GM19238 (cell line): Measurements from ENCODE around the gene FAM131A.

Experiments
- DNase-seq: peaks from one replicate; pipeline ENCODE4 v3.0.0; 2011; ENCODE audit warnings: low spot score; ENCODE audit not compliant: insufficient read length

Gene FAM131A

DNA sequence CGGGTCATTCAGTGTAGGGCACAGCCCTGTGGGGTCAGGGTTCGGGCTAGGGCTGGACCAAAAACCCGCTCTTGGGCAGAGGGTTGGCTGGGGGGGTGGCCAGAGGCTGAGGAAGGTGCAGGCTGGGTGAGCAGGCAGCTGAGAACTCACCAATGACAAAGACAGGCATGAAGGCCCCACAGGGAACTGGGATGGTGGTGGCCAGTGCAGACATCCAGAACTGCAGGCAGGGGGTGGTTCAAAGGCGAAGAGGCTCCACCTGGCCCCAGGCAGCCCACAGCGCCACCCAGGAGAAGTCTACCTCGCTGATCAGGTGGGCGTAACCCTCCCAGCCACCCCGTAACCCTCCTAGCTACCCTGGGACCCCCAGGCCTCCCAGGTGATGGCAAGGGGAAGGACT is 17.4 kb downstream of the FAM131A start:
- DNase-seq: no peak

DNA sequence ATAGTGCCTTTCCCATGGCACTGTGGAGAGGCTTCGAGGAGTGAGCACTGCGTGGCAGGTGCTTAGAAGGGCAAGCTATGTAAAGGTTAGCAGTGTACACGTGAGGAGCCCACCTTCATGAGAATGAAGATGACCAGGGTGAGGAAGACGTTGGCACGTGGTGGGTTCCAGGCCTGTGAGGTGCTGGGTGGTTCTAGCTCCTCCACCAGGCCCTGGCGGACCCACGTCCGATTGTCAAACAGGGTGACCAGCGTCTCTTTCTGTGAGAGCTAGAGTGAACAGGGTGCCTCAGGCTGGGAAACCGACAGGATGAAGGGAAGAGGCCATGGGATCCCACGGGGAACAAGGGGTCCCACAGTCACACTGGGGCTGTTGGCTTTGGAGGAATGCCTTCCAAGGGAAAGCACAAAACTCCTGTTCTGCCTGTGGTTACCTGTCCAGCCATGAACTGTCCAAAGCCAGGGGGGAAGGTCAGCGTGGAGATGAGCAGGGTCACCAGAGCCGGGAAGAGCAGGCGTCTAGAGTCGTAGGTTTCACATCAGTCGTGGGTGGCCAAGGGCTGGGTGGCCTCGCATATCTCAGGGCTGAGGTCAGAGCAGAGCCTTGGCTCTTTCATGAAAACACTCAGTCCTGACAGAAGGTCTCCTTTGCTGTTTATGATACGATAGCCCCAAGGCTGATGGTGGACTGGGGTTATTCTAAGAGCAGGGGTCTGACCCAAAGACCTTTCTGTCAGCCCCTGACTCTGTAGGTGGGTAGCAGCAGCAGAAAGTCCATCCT is 18.1 kb downstream of the FAM131A start:
- DNase-seq: no peak

DNA sequence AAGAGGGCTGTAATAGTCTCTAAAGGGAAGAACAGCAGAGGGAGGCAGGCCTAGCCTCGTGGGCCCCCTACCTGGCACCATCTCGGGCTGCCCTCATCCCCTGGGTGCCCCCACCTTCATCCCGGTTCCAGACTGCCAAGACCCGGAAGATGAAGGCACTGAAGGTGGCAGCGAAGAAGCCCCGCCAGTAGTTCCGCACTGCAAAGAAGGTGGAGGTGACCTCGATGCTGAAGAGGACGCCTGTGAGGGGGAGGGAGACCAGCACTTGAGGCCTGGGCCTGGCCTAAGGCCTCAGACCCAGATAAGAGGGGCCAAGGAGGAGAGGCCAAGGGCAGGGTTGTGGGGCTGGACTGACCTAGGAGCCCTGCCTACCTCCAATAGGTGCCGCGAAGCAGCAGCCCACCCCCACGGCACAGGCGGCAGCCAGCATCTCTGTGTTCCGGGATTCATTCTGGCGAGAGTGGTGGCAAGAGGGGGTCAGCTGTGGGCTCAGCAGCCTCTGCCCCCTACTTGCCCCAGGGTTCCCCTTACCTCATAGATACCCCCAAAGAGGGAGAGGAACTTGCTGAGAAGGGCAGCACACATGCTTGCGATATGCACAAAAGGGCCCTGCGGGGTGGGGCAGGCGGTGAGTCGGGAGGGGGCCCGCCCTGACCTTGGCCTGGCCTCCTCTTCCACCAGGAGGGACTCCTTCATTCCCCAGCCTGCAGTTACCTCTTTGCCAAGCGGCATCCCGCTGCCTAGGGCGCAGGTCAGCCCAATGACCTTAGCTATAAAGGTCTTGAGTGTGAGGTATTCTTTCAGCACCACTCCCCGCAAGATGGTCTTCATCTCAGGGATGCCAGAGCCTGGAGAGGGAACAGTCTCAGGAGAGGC is 20.1 kb downstream of the FAM131A start:
- DNase-seq: no peak

DNA sequence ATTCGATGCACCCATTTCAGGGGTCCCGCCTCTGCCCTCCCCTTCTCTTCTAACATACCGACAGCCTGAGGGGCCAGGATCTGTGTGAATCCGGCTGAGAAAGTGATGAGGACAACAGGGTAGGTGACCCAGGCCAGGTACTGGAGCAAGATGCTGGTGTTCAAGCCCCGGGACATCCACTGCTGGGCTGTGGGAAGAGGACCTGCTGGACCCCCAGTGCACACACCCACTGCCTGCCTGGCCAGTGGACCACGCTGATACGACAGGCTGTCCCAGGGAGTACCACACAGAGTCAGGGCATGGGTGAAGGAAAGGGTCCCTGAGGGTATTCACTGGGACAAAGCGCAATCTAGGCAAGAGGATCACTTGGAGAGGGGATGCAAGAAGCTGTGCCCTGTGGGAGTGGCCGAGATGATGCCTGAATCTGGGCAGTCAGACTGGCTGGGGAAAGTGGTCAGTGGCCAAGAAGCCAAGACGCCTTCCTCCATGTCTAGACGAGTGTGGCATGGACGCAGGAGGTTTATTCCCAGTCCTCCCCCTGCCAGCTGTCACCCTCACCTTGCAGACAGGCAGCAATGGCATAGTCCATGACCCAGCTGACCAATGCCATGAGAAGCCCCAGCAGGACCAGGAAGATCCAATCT is 20.8 kb downstream of the FAM131A start:
- DNase-seq: no peak

DNA sequence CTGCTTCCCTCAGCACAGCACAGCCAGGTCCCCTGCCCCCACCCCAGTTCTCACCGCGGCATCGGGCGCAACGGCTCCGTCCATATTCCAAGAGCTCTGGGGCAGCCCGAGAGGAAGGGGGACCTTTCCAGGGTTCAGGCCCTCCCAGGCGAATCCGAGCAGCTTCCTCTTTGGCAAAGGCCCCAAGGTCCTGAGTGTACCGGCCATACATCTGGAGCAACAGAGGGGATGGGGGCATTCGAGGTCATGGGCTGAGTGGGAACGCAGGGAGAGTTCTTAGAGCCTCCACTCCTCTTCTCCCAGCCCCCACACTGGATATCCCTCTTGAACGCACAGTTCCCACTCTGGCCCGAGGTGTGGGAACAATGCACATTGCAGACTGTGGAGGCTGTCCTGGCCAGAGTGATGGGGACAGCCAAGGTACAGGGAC is 21.5 kb downstream of the FAM131A start:
- DNase-seq: no peak

DNA sequence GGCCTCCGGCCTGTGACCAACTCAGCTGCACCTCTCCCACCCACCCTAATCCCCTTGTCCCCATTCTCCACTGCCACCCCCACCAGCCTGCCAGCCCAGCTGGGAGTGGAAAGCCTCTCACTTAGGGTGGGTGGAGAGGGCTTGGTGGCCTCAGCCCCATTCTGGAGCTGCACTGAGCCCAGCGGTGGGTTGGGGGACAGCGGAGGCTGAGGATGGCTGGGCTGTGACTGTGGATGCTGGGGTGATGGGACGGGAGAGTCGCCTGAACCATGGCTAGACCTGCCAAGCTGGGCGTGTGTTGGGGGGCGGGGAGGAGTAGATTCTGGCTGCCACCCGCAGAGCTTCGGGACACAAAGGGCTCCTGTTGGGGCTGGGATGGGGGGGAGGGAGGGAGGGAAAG is 22.2 kb downstream of the FAM131A start:
- no peak for DNase-seq

DNA sequence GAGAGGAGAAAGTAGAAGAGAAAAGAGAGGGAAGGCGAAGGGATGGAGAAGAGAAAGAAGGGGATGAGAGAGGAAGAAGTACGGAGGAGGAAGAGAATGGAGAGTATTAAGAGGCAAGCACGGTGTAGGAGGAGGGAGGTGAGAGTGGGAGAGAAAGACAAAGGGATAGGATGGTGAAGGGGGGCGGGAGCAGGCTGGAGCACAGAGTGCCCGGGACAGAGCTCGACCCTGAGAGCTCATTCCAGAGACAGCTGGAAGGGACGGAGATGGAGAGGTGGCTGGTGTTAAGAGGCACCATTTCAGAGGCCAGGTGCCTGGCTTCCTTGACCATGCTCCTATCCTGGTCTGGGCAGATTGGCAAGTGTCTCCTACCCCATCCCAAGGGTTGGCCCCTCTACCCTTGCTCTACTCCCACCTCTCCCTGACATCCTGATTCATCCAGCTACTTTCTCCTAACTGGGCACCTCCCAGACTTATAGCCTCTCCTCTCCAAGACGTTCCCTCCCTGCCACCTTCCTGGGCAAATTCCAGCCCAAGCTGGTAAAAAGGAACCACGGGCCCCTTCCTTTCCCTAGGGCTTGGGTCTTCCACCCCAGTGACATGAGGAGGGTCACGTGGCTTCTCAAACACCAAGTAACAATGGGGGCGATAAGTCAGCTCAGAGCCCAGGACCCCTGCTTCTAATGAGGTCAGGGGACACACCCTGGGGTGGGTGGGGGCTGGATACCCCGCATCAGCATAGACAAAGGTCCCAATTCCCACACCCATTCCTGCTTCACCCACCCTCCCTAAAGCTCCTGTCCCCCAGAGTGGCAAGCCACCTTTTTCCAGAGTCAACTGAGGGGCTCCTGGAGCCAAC is 22.9 kb downstream of the FAM131A start:
- DNase-seq: no peak

DNA sequence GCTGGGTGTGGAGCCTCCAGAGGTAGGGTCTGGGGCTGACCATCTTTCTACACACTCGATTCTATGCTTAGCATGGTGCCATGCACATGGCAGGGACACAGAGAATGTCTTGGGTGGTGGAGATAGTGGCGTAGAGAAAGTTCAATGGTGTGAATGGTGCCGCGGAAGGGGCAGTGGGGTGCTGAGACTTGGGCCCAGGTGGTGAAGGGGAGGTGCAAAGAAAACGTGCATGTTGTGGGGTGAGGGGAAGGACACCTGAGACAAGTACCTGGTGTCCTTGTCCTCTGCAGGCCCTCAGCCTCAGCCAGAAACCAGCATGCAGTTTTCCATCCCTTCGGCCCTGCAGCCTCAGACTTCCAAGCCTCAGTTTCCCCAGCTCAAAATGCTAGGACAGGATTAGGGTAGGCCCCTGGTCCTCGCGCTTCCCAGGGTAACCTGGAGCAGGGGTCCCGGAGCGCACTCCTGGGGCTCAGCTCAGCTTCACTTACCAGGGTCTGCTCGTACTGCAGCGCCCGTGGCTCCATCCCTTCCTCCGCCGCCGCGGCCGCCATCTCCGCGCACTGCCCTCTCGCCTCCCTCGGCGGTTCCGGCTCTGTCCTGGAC is 23.6 kb downstream of the FAM131A start:
- DNase-seq: no peak

DNA sequence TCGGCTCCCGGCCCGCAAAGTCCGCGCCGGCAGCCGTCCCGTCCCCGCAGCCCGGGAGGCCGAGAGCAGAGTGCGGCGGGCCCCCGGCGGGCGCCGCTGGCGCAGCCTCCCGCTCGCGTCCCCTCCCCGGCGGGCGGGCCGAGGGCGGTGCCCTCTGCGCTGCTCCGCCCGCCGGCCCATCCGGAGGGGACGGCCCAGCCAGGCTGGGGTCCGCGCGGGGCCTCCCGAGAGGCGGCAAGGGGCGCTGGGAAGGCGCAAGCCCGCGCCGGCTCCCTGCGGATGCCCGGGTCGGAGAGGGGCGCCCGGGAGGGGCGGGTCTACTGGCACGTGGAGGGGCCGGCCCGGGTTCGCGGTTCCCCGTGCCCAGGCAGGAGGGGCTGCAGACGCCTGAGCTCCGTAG is 24.1 kb downstream of the FAM131A start, which contains the start of the genes CLCN2 and POLR2H:
CLCN2 (minus strand) TSS at position 74 of the 400 bp plus-strand sequence. CDS start 126 bp downstream, outside the sequence.
POLR2H (plus strand) TSS at position 179 of the 400 bp plus-strand sequence. CDS start 1,783 bp downstream, outside the sequence.
- DNase-seq: peak; percentile 54

DNA sequence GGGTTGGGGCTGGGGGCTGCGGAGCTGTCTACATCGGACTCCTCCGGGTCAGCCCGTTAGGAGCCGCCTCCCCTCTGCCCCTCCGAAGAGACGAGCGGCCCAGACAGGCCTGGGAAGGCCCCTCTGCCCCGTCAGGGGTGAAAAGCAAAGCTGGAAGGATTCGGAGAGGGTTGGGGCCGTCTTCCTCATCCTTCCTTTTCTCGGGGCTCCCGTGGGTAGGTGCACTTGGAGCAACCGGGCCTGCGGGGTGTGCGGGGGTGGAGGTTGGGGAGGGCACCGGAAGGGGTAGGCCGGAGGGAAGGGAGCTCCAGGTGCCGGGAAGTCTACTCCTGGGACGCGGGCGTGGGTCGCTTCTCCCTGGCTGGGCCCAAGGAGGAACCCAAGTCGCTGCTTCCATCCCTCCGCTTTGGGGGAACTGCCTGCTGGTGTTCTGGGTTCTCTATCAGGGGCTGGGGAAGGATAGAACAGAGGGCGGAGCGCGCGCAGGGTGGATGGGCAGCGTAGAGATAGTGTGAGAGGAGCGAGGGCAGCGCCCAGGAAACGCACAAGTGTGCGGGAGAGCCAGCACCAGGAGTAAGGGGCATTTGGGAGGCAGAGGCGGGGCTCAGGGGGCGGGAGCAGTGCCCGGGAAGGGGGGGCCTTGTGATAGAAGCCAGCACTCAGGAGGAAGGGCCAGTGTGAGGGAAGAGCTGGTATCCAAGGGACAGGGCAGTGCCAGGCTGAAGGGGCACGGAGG is 24.7 kb downstream of the FAM131A start:
- DNase-seq: peak; percentile 49

DNA sequence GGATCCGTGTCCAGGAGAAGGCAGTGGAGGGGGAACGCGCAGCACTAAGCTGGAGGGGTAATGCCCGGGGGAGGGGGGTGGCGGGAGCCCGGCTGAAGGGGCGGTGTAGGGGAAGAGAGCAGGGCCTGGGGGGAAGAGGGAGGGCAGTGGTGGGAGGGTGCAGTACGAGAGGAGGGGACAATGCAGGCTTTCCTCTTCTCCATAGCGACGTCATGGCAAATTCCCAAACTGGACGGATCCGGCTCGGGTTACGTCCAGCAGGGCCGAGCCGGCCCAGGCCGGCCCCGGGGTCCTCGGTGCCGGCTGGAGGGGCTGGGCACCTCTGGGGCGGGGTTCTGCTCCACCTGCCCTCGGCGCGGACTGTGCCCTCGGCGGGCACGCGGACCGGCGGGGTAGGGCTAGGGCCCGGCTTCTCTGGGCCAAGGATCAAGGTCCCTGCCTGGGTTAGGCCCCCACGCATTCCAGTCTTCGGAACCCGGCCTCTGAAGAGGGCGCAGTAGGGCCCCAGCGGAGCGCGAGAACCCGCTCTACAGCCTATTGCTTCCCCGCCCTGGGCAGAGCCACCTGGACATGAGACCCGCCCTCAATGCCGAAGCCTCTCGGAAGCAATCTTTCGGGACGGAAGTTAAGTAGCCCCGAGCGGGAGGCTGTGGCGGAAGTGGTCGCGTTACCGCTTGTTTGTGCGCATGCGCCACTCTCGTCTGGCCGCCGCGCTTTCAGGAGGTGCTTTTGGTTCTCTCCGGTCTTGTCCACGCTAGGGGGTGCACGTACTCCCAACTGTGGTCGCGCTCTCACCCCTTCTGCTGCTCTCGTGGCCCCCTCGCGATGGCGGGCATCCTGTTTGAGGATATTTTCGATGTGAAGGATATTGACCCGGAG is 25.5 kb downstream of the FAM131A start:
- DNase-seq: peak; percentile 93

DNA sequence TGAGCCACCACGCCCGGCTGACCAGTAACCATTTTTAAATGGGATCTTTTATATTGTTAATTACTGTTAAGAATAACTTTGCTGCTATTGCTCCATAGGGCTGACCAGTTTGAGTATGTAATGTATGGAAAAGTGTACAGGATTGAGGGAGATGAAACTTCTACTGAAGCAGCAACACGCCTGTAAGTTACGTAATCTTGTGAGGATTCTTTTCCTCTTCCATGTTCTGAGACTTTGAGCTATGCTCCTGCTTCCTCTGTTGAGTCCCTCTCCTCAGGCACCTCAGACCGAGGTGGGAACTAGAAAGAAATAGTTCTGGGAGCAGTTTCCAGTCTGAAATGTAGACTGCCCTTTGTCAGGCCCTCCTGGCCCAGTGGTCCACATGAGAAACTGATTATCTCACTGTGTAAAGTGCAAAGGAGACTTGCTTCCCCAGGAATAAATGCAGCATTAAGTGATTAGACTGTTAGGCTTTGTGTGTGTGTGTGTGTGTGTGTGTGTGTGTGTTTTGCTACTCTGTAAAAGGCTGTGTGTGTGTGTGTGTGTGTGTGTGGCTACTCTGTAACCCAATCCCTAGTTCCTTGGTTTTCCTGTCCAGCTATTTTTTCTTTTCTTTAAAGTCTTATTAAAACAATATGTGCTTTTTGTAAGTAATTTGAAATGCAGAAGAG is 29.4 kb downstream of the FAM131A start:
- no peak for DNase-seq

DNA sequence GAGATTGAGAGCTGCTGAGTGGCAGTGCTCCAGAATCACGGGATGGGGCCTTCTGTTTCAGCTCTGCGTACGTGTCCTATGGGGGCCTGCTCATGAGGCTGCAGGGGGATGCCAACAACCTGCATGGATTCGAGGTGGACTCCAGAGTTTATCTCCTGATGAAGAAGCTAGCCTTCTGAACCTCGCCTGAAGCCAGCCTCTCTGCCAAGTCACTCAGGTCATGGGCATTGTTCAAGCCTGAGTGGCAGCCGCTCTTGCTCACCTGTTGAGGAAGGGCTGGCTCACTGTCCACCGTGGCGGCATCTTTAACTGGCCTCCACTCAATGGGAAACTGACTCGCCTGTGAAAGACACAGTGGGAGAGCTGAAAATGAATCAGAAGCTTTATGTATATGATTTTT is 30.7 kb downstream of the FAM131A start:
- DNase-seq: no peak

DNA sequence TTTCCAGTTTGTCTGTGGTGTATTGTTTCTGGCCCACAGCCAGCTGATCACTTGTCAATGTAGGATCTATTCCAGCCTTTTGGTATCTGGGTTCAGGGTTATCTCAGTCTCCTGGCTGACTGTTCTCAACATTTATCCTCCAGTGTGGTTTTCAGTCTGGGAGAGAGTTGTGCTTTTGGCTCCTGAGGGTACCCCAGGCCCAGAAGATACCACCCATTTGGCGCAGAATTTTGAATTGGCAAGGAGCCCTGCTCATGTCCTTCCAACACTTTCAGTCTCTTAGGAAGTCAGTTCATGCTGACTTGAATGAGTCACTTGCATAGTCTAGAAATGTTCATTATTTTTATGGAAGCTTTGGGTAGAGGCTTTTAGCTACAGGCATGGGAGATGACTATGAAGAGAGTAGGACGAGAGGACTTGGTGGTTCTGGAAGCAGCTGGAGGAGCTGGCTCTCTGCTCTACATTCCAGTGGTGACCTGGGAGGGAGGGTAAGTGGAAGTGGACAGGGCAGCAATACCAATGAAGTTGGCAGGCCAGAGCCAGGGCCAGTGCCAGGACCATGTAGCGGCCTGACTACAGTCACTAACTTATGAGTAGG is 31.3 kb downstream of the FAM131A start:
- no peak for DNase-seq

DNA sequence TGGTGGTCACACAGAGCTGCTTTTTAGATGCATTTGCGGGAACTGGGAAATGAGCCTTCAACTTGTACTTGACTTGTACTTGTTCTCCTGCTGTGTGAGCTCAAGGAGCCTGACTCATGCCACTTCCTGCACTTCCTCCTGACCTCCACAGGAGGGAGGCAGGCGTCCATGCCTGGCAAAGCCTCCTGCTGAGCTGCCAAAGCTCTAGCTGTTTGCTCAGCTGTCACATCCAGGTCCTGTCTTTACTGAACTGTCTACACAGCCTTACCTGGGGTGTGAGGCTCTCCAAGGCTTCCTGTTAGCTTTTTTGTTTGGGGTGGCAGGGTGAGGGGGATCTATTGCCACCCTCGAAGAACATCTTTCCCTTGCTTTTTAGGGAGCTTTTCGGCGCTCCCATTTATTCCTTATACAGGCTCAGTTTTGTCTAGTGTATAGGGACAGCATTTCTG is 34.2 kb downstream of the FAM131A start:
- DNase-seq: peak; percentile 78

DNA sequence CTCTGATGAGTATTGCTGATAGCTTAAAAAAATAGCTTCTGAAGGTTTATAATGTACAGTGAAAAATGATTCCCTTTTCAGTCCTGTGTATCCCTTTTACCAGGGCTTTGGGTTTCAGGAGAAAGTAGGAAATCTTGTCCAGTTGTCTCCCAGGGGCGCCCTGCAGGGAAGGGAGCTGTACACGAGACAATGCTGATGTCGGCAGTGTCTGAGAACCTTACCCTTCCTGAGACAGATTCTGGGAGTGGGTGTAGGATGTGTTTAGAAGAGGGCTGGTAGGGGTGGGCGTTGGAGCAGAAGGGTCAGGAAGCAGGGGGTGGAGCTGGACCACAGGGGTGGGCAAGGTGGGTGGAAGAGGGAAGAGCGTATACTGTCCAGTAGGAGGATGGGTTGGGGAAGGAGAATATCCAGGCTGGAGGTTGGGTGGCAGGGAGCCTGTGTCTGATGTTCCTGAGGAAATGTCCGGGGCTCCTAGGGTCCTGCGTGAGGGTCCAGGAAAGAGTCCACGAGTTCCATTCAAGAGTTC is 35.0 kb downstream of the FAM131A start:
- DNase-seq: no peak

DNA sequence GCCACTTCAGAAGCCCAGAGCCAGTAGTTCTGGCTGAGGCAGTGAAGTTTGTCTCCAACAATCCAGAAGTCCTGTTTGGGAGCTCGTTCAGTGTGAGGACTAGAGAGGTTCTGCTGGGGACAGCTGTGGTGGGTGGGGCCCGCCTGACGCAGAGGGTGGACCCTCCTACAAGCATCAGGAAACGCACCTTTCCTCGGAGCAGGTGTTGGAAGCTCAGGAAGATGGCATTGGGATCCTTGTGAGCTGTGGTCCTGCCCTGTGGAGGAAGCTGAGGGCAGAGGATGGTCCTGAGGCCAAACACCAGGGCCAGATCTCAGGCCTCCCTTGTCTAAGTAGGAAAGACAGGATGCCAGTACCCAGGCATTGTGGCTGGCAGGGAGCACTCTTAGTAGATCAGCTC is 35.5 kb downstream of the FAM131A start:
- DNase-seq: no peak
